Neural progenitor cell (in vitro differentiated cells): ENCODE data around the gene LRRN1.

Experiments used
- EZH2phosphoT487 ChIP-seq: fragments of 200-600 bp; sonication (generic); IDR thresholded peaks from 2 replicates; pipeline ENCODE4 v1.6.1; 2017; ENCODE audit warnings: antibody characterized with exemption
- TF ChIP-seq, protein P1 (sequence below): fragments of 200-600 bp; sonication (generic); IDR thresholded peaks from 2 replicates; pipeline ENCODE4 v1.5.1; 2017; ENCODE audit warnings: antibody characterized with exemption, mild to moderate bottlenecking

DNA sequence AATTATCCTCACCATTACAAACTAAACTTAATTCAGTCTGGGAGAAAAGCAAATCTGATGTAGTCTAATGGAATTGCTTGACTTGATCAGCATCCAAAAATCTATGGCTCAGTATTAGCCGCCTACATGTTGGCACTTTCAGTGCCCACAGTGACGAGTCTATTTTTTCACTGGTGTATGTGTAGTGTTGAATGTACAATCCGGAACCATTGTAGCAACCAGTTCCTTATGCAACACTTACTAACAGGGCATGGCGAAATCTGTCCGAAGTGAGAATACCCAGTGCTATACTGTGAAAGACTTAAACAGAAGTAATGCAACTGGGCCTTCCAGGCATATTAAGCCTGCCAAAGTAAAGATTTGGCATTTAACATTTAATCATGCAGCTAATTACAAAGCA, 18.6 kb downstream of the LRRN1 start:
- TF ChIP-seq, protein P1, sequence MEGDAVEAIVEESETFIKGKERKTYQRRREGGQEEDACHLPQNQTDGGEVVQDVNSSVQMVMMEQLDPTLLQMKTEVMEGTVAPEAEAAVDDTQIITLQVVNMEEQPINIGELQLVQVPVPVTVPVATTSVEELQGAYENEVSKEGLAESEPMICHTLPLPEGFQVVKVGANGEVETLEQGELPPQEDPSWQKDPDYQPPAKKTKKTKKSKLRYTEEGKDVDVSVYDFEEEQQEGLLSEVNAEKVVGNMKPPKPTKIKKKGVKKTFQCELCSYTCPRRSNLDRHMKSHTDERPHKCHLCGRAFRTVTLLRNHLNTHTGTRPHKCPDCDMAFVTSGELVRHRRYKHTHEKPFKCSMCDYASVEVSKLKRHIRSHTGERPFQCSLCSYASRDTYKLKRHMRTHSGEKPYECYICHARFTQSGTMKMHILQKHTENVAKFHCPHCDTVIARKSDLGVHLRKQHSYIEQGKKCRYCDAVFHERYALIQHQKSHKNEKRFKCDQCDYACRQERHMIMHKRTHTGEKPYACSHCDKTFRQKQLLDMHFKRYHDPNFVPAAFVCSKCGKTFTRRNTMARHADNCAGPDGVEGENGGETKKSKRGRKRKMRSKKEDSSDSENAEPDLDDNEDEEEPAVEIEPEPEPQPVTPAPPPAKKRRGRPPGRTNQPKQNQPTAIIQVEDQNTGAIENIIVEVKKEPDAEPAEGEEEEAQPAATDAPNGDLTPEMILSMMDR, result no peak
- TF ChIP-seq EZH2phosphoT487, result no peak
